Gastrocnemius medialis (tissue), 4 donors: Measurements from ENCODE around the gene KLHL29.

Experiments used
- POLR2A ChIP-seq, 2 donors: fragments of 450-650 bp; IDR thresholded peaks; one replicate each; pipeline ENCODE4 v1.6.1; 2017; ENCODE audit warnings: antibody characterized with exemption in 2 of 2, mild to moderate bottlenecking in 2 of 2, moderate library complexity in 2 of 2
- TF ChIP-seq, protein P1 (sequence below), 5 experiments: fragments of 450-650 bp in 3 of 5; fragments of 200-600 bp in 2 of 5; sonication (generic) in 2 of 5; IDR thresholded peaks in 4 of 5; conservative IDR thresholded peaks in 1 of 5; 1 replicate in 4 of 5; 2 replicates in 1 of 5; pipeline ENCODE4 v1.5.1; 2016 to 2019; ENCODE audit warnings: antibody characterized with exemption in 5 of 5, mild to moderate bottlenecking in 3 of 5, moderate library complexity in 3 of 5

DNA sequence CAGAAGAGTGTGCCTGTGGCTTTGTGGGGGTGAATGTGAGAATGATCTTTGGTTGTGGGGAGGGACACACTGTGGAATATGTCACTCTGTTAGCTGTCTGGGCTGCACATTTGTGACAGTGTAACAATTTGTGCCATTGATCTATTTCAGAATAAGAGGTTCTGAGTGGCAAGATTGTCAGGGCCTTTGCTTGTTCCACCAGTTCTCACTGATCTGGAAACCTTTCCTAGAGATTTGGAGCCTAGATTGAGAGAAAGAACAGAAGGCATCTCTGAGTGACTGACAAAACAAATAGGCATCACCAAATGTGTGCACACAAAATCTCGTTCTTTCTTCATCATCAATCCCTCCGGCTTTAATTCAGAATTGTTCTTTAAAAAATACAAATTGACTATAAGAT lies 153.6 kb downstream of the KLHL29 start:
- TF ChIP-seq, protein P1, sequence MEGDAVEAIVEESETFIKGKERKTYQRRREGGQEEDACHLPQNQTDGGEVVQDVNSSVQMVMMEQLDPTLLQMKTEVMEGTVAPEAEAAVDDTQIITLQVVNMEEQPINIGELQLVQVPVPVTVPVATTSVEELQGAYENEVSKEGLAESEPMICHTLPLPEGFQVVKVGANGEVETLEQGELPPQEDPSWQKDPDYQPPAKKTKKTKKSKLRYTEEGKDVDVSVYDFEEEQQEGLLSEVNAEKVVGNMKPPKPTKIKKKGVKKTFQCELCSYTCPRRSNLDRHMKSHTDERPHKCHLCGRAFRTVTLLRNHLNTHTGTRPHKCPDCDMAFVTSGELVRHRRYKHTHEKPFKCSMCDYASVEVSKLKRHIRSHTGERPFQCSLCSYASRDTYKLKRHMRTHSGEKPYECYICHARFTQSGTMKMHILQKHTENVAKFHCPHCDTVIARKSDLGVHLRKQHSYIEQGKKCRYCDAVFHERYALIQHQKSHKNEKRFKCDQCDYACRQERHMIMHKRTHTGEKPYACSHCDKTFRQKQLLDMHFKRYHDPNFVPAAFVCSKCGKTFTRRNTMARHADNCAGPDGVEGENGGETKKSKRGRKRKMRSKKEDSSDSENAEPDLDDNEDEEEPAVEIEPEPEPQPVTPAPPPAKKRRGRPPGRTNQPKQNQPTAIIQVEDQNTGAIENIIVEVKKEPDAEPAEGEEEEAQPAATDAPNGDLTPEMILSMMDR (IDR thresholded peaks at IDR 0.05 in 4 of 5, conservative IDR thresholded peaks at IDR 0.05 in 1 of 5) = no peak
- TF ChIP-seq POLR2A (IDR thresholded peaks at IDR 0.05) = no peak
